Mucosa of descending colon (tissue), 3 donors: ENCODE results near the gene FAM9C. TPM values are rescaled to one million over a fixed set of nuclear protein-coding genes. Genes with fewer than 3 reads are reported as not detected.
"Not testable (repeated sequence)": the region's sequence is repeated elsewhere in the genome, so short reads cannot be mapped to it uniquely, and the experiment has no call there.

Experiments
- ATAC-seq: fragments of 200-7000 bp; cut with Tn5 transposase; one replicate; pipeline ENCODE4 v1.9.1; 2020; ENCODE audit warnings: mild to moderate bottlenecking, moderate library complexity
- DNase-seq, 3 donors: peaks; one replicate each; pipeline ENCODE4 v3.0.0-alpha.2; 2020
- H3K36me3 ChIP-seq: fragments of 200-600 bp; one replicate; pipeline ENCODE4 v1.8.0; 2021; ENCODE audit warnings: low read depth, mild to moderate bottlenecking
- H3K4me1 ChIP-seq: fragments of 200-600 bp; one replicate; pipeline ENCODE4 v1.8.0; 2021; ENCODE audit warnings: low read depth, mild to moderate bottlenecking
- H3K4me3 ChIP-seq: fragments of 200-600 bp; one replicate; pipeline ENCODE4 v1.8.0; 2021; ENCODE audit warnings: mild to moderate bottlenecking
- H3K9me3 ChIP-seq: fragments of 200-600 bp; one replicate; pipeline ENCODE4 v1.8.0; 2021; ENCODE audit warnings: mild to moderate bottlenecking
- intact Hi-C, 2 donors: fragments of 100-400 bp; cut with DNase I in 1 of 2; cut with micrococcal nuclease in 1 of 2; formaldehyde crosslinking; loops; one replicate each; pipeline versions ENCODE4 v1.11.0 to v1.11.1; 2022; cut with DNase I, micrococcal nuclease
- total RNA-seq, 3 donors: library from RNA; stranded (reverse); fragmentation: NEBNext Ultra II Directional in 2 of 3; extraction: Animal tissue kit (Norgen Biotek cat#: 25700) in 2 of 3; gene quantifications; one replicate each; pipeline versions ENCODE4 v1.2.1 to v1.2.4, GENCODE V29; 2021 to 2023
- TF ChIP-seq, protein P1 (sequence below): fragments of 200-600 bp; IDR thresholded peaks from one replicate; pipeline ENCODE4 v1.8.0; 2022; ENCODE audit warnings: antibody characterized with exemption, mild to moderate bottlenecking
- donor health status: DM: no; HTN: no; CAD: no; lungs with moderate emphysema.
- donor health status: DM: no; HTN: no; CAD: no.
- donor health status: DM: no; HTN: yes; CAD: no.

The FAM9C gene
- total RNA-seq, 3 donors from 2014 or later: 0.13 TPM; not detected in 2

GRCh38 chrX:13090027-13090338 lies 45.6 kb upstream of the FAM9C start:
- Histone ChIP-seq H3K4me3 (no peak overlapping the region), H3K4me1 (no peaks in the 10 kb centered on the region), H3K9me3 (no peaks in the 10 kb centered on the region), H3K36me3 (no peaks in the 10 kb centered on the region)
- DNase-seq (no peak), ATAC-seq (no peak)
- intact Hi-C loops: loop anchor here in 1 of 2 donors (5.0 kb wide), 1 partner anchor 397 kb away; no protein-coding TSS in a partner anchor
- TF ChIP-seq, protein P1, sequence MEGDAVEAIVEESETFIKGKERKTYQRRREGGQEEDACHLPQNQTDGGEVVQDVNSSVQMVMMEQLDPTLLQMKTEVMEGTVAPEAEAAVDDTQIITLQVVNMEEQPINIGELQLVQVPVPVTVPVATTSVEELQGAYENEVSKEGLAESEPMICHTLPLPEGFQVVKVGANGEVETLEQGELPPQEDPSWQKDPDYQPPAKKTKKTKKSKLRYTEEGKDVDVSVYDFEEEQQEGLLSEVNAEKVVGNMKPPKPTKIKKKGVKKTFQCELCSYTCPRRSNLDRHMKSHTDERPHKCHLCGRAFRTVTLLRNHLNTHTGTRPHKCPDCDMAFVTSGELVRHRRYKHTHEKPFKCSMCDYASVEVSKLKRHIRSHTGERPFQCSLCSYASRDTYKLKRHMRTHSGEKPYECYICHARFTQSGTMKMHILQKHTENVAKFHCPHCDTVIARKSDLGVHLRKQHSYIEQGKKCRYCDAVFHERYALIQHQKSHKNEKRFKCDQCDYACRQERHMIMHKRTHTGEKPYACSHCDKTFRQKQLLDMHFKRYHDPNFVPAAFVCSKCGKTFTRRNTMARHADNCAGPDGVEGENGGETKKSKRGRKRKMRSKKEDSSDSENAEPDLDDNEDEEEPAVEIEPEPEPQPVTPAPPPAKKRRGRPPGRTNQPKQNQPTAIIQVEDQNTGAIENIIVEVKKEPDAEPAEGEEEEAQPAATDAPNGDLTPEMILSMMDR: no peak

GRCh38 chrX:13088156-13088487 lies 43.7 kb upstream of the FAM9C start:
- TF ChIP-seq, protein P1: no peak
- intact Hi-C loops: no loop called here
- DNase-seq (no peak), ATAC-seq (no peak)
- no peaks in the 10 kb centered on the region for H3K36me3 ChIP-seq
- H3K9me3 ChIP-seq: no peaks in the 10 kb centered on the region
- no peak overlapping the region for H3K4me3 ChIP-seq
- no peaks in the 10 kb centered on the region for H3K4me1 ChIP-seq

DNA sequence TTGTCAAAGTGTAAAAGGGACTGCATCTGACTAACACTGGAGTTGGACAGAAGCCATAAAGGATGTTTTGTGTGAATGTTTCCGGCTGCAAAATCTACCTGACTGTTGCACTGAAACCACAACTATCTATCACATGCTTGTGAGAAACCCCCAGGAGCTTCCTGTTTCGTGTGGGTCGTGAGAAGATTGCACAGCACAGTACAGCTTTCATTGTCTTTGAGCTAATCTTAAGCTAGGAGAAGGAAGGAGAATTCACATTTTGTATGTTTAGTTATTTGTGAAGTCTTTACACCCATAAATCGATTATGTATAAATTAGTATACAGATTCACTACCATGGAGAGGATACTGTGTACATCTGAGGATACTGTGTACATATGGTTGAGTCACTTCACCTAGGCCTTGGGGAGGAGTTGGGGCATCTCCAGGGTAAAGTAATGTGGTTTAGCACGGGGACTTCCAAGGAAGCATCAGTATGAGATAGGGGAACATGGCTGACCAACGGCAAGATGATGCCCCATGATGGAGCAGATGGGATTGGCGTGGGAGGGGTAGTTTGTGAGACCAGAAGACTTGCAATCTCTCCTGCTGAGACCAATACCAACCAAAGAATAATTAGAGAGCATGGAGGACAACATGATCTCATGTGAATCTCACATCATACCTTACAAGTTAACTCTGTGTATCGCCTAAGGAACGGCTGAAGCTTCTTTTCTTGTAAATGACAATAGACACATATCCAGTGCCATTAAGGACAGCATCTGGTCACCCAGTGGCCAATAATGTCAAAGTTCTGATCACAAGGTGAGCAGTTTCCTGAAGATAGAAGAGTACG lies 43.1 kb upstream of the FAM9C start:
- DNase-seq (no peak), ATAC-seq (peak; percentile 80)
- H3K4me3 ChIP-seq: no peak overlapping the region
- H3K4me1 ChIP-seq: peaks cover 1% of the 10 kb centered on the region
- no peaks in the 10 kb centered on the region for H3K36me3 ChIP-seq
- H3K9me3 ChIP-seq: no peaks in the 10 kb centered on the region
- TF ChIP-seq, protein P1: no peak
- intact Hi-C loops: no loop called here

- intact Hi-C loops, H3K36me3 ChIP-seq, H3K9me3 ChIP-seq, H3K4me3 ChIP-seq, ATAC-seq, H3K4me1 ChIP-seq, DNase-seq: not testable (repeated sequence)
Observed at GRCh38 chrX:13086793-13087321, 42.4 kb upstream of the FAM9C start.

DNA sequence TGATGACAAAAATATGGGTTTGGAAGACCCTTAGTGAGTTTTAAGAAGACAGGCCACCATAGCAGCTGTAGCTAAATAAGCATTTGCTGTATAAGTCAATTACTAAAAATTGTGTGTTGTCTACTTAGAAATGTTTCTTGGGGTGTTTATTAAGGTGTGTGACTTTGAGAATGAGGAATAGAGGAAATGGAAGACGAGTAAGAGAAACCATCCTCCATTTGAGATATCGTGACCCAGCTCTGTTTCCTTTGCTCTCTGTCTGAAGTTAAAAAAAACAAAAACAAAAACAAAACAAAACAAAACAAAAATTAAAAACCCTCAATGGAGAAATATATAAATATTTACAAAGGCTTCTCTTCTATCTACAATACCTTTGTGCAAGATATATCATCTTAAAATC lies 41.7 kb upstream of the FAM9C start:
- DNase-seq: no peak
- no peak for ATAC-seq
- intact Hi-C loops: no loop called here
- H3K9me3 ChIP-seq: no peaks in the 10 kb centered on the region
- H3K4me3 ChIP-seq: no peak overlapping the region
- TF ChIP-seq, protein P1: no peak
- H3K4me1 ChIP-seq: peaks cover 6% of the 10 kb centered on the region
- H3K36me3 ChIP-seq: no peaks in the 10 kb centered on the region

- peak; percentile 46 for ATAC-seq
- Histone ChIP-seq H3K36me3 (no peaks in the 10 kb centered on the region), H3K4me3 (no peak overlapping the region), H3K9me3 (no peaks in the 10 kb centered on the region), H3K4me1 (peaks cover 6% of the 10 kb centered on the region)
- TF ChIP-seq, protein P1: no peak
- no peak for DNase-seq
- intact Hi-C loops: no loop called here
Observed at GRCh38 chrX:13085526-13085925, 41.1 kb upstream of the FAM9C start.
